ENCODE data around the gene PPIP5K1.

DNA sequence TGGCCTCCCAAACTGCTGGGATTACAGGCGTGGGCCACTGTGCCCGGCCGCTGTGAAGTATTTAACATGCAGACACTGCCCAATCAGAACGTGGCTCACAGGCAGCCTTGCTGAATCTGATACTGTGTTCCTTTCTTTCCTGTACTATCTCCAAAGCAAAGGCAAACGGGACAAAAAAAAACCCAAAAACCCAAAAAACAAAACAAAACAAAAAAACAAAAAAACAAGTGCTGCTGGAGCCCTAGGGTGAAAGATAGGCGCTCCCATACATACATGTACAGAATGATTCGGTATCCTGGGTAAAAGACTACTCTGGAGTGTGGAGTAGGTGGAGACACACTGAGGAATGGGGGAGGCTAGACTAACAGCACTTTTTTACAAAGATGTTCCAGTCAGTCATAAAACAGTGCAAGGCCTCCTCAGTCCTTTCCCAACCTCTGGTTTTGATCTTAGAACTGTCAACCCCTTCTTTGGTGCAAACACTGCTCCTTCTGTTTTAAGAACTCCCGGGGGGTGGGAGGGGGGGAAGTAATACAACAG lies 80.3 kb downstream of the PPIP5K1 start:
- TF ChIP-seq, protein P1, sequence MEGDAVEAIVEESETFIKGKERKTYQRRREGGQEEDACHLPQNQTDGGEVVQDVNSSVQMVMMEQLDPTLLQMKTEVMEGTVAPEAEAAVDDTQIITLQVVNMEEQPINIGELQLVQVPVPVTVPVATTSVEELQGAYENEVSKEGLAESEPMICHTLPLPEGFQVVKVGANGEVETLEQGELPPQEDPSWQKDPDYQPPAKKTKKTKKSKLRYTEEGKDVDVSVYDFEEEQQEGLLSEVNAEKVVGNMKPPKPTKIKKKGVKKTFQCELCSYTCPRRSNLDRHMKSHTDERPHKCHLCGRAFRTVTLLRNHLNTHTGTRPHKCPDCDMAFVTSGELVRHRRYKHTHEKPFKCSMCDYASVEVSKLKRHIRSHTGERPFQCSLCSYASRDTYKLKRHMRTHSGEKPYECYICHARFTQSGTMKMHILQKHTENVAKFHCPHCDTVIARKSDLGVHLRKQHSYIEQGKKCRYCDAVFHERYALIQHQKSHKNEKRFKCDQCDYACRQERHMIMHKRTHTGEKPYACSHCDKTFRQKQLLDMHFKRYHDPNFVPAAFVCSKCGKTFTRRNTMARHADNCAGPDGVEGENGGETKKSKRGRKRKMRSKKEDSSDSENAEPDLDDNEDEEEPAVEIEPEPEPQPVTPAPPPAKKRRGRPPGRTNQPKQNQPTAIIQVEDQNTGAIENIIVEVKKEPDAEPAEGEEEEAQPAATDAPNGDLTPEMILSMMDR (IDR thresholded peaks at IDR 0.05 in 8 of 11, conservative IDR thresholded peaks at IDR 0.05 in 3 of 11), result no peak
- TF ChIP-seq POLR2A (IDR thresholded peaks at IDR 0.05) (no peak), POLR2AphosphoS5 (IDR thresholded peaks at IDR 0.05) (no peak)

Data from spleen (tissue), 7 donors.